ENCODE measurements around the gene SURF1. TPM values are rescaled to one million over a fixed set of nuclear protein-coding genes. Genes with fewer than 3 reads are reported as not detected.
"Not testable (repeated sequence)": the region's sequence is repeated elsewhere in the genome, so short reads cannot be mapped to it uniquely, and the experiment has no call there.

Gene SURF1
- total and polyA plus RNA-seq, 4 donors: 14.2 to 75.3 (median 57.8) TPM

DNA sequence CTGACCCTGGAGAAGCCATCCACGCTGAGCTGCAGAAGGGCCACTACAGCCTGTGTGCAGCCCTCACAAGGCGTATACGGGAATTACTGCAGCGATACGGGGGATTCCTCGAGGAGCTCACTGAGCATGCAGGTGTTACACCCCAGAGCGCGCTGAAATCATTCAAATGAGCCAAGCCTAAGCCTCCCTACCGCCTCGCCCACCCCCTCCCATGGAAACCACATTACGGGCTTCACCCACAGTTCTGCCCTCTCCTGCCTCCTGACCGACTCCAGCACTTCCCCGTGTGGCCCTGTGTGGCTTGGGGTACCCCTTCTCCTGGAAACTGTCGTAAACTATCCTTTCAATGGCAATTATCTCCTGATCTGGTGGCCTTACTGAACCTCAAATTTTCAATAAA is 33.6 kb downstream of the SURF1 start:
- Histone ChIP-seq H3K9ac (ENCODE audit: insufficient read depth in 1 of 2, low read length in 2 of 2) (no peak overlapping the region), H3K36me3 (ENCODE audit: control insufficient read depth in 4 of 4, insufficient read depth in 4 of 4, low read length in 4 of 4) (no peaks in the 10 kb centered on the region), H3K27ac (ENCODE audit: low read depth in 1 of 2, low read length in 1 of 2) (no peak overlapping the region), H3K4me3 (no peak overlapping the region), H3K9me3 (ENCODE audit: control insufficient read depth in 4 of 4, insufficient read depth in 3 of 4, low read length in 3 of 4) (peaks cover 0 to 3% (median 0%) of the 10 kb centered on the region in 4 donors), H3K27me3 (ENCODE audit: control insufficient read depth in 3 of 3, insufficient read depth in 3 of 3, low read length in 2 of 3) (no peaks in the 10 kb centered on the region), H3K4me1 (ENCODE audit: control insufficient read depth in 5 of 5, insufficient read depth in 5 of 5, low read length in 5 of 5) (no peaks in the 10 kb centered on the region)
- TF ChIP-seq, protein P1, sequence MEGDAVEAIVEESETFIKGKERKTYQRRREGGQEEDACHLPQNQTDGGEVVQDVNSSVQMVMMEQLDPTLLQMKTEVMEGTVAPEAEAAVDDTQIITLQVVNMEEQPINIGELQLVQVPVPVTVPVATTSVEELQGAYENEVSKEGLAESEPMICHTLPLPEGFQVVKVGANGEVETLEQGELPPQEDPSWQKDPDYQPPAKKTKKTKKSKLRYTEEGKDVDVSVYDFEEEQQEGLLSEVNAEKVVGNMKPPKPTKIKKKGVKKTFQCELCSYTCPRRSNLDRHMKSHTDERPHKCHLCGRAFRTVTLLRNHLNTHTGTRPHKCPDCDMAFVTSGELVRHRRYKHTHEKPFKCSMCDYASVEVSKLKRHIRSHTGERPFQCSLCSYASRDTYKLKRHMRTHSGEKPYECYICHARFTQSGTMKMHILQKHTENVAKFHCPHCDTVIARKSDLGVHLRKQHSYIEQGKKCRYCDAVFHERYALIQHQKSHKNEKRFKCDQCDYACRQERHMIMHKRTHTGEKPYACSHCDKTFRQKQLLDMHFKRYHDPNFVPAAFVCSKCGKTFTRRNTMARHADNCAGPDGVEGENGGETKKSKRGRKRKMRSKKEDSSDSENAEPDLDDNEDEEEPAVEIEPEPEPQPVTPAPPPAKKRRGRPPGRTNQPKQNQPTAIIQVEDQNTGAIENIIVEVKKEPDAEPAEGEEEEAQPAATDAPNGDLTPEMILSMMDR (IDR thresholded peaks at IDR 0.05; ENCODE audit: control extremely low read depth, extremely low read depth): no peak
- DNase-seq: no peak
- WGBS, 2 donors: 68 to 78% methylated on average over 14 of the region's 14 CpGs
- no peak for ATAC-seq (ENCODE audit: insufficient read depth, low FRiP score)

DNA sequence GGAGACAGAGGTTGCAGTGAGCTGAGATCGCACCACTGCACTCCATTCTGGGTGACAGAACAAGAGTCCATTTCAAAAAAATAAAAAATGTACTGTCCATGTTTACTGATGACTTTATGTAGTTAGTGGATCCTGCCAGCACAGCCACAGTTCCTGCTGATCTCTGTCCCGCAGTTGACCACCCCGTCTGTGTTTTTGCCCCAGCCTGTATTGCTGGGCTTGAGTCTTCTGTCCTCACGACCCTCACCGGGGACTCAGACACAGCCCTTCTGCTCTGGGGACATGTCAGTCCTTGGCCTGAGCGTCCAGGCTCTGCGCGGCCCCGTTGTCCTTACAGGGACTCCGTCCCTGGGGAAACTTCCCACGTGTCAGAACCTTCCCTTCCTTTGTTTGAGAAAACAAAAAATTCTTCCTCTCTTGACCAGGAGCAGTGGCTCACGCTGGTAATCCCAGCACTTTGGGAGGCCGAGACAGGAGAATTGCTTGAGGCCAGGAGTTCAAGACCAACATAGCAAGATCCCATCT is 34.8 kb downstream of the SURF1 start:
- ATAC-seq (ENCODE audit: insufficient read depth, low FRiP score): no peak
- Histone ChIP-seq H3K9me3 (ENCODE audit: control insufficient read depth in 4 of 4, insufficient read depth in 3 of 4, low read length in 3 of 4) (peaks cover 0 to 3% (median 0%) of the 10 kb centered on the region in 4 donors), H3K4me1 (ENCODE audit: control insufficient read depth in 5 of 5, insufficient read depth in 5 of 5, low read length in 5 of 5) (no peaks in the 10 kb centered on the region), H3K27me3 (ENCODE audit: control insufficient read depth in 3 of 3, insufficient read depth in 3 of 3, low read length in 2 of 3) (no peaks in the 10 kb centered on the region), H3K4me3 (no peak overlapping the region), H3K27ac (ENCODE audit: low read depth in 1 of 2, low read length in 1 of 2) (no peak overlapping the region), H3K36me3 (ENCODE audit: control insufficient read depth in 4 of 4, insufficient read depth in 4 of 4, low read length in 4 of 4) (no peaks in the 10 kb centered on the region), H3K9ac (ENCODE audit: insufficient read depth in 1 of 2, low read length in 2 of 2) (no peak overlapping the region)
- DNase-seq: no peak
- TF ChIP-seq, protein P1 (IDR thresholded peaks at IDR 0.05; ENCODE audit: control extremely low read depth, extremely low read depth): no peak
- WGBS, 2 donors: 83 to 88% methylated on average over 13 of the region's 13 CpGs

DNA sequence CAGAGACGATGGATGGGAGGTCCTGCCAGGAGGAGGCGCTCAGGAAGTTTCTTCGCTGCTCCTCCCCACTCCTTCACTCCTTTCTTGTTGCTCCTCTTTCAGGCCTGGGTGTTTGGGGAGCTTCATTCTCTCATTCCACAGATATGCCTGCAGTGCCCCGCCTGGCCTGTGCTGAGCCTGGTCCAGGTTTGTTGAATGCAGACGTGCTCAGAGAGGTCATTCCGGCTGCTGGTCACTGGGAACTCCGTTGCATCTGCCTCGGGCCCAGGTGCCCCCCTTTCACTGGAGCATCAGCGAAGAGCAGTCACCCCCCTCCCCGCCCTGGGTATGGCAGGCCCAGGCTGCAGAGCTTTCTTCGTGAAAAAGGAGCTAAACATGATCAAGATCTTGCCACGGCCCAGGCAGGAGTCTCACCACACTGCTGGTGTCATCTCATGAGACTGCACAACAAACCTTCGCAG is 35.8 kb downstream of the SURF1 start:
- Histone ChIP-seq H3K4me3 (no peak overlapping the region), H3K27ac (ENCODE audit: low read depth in 1 of 2, low read length in 1 of 2) (no peak overlapping the region), H3K4me1 (ENCODE audit: control insufficient read depth in 5 of 5, insufficient read depth in 5 of 5, low read length in 5 of 5) (no peaks in the 10 kb centered on the region), H3K9me3 (ENCODE audit: control insufficient read depth in 4 of 4, insufficient read depth in 3 of 4, low read length in 3 of 4) (peaks cover 0 to 3% (median 0%) of the 10 kb centered on the region in 4 donors), H3K36me3 (ENCODE audit: control insufficient read depth in 4 of 4, insufficient read depth in 4 of 4, low read length in 4 of 4) (no peaks in the 10 kb centered on the region), H3K27me3 (ENCODE audit: control insufficient read depth in 3 of 3, insufficient read depth in 3 of 3, low read length in 2 of 3) (no peaks in the 10 kb centered on the region), H3K9ac (ENCODE audit: insufficient read depth in 1 of 2, low read length in 2 of 2) (no peak overlapping the region)
- WGBS, 2 donors: 80 to 89% methylated on average over 13 of the region's 13 CpGs
- TF ChIP-seq, protein P1 (IDR thresholded peaks at IDR 0.05; ENCODE audit: control extremely low read depth, extremely low read depth): no peak
- no peak for ATAC-seq (ENCODE audit: insufficient read depth, low FRiP score)
- no peak for DNase-seq

DNA sequence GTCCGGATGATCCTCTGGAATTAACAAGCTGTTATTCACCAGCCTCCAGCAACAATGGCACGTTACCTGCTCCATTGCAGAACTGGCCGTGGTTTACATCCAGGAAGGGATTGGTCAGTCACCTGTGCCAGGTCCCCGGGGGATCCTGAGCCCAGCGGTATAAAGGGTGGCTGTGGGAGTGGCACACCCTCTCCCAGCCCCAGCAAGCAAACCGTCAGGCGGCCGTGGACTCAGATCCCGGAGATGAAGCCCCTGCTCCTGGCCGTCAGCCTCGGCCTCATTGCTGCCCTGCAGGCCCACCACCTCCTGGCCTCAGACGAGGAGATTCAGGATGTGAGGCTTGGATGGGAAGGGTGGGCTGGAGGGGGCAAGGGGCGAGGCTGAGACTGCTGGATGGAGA is 38.7 kb downstream of the SURF1 start:
- not testable (repeated sequence) for ATAC-seq (ENCODE audit: insufficient read depth, low FRiP score); H3K27ac ChIP-seq (ENCODE audit: low read depth in 1 of 2, low read length in 1 of 2); H3K4me1 ChIP-seq (ENCODE audit: control insufficient read depth in 5 of 5, insufficient read depth in 5 of 5, low read length in 5 of 5); H3K9ac ChIP-seq (ENCODE audit: insufficient read depth in 1 of 2, low read length in 2 of 2); DNase-seq; H3K4me3 ChIP-seq; H3K27me3 ChIP-seq (ENCODE audit: control insufficient read depth in 3 of 3, insufficient read depth in 3 of 3, low read length in 2 of 3); H3K36me3 ChIP-seq (ENCODE audit: control insufficient read depth in 4 of 4, insufficient read depth in 4 of 4, low read length in 4 of 4); H3K9me3 ChIP-seq (ENCODE audit: control insufficient read depth in 4 of 4, insufficient read depth in 3 of 4, low read length in 3 of 4)
- 82 to 90% methylated on average over 13 of the region's 13 CpGs for WGBS, 2 donors
